Measurements from ENCODE around the gene IRAK1BP1. TPM values are rescaled to one million over a fixed set of nuclear protein-coding genes. Genes with fewer than 3 reads are reported as not detected.

IRAK1BP1 gene
- total RNA-seq, 1 experiment from 2014 or later, result 2.2 TPM

- CTCF ChIA-PET, result no interaction called here
Measured at GRCh38 chr6:78942446-78942845, 75.1 kb downstream of the IRAK1BP1 start.

DNA sequence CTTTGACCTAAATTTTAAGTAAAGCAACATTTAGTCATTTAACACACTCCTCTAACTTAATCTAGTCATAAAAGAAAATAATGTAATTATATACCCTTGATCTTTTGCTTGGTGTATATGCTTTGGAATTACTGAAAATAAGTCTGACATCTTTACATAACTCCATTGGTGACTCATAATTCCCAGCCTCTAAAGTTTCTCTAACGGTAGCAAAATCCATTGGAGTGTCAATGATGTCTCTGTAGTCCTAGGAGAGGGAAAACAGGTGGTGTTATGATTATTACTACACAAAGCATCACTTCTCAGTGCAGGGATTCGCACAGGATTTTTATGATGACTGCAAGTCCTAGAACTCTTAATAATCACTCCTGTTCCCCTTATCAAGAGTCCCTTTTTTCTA lies 80.2 kb downstream of the IRAK1BP1 start:
- no peak for ATAC-seq
- CTCF ChIA-PET, result no interaction called here

More at GRCh38 chr6:78942446-78942845, 75.1 kb downstream of the IRAK1BP1 start:
- no peak for DNase-seq (ENCODE audit: low read depth, low spot score)
- TF ChIP-seq TCF7L2 (IDR thresholded peaks at IDR 0.05; ENCODE audit: low read depth, low read length), result no peak
- TF ChIP-seq, protein P1, sequence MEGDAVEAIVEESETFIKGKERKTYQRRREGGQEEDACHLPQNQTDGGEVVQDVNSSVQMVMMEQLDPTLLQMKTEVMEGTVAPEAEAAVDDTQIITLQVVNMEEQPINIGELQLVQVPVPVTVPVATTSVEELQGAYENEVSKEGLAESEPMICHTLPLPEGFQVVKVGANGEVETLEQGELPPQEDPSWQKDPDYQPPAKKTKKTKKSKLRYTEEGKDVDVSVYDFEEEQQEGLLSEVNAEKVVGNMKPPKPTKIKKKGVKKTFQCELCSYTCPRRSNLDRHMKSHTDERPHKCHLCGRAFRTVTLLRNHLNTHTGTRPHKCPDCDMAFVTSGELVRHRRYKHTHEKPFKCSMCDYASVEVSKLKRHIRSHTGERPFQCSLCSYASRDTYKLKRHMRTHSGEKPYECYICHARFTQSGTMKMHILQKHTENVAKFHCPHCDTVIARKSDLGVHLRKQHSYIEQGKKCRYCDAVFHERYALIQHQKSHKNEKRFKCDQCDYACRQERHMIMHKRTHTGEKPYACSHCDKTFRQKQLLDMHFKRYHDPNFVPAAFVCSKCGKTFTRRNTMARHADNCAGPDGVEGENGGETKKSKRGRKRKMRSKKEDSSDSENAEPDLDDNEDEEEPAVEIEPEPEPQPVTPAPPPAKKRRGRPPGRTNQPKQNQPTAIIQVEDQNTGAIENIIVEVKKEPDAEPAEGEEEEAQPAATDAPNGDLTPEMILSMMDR (IDR thresholded peaks at IDR 0.05), result no peak
- no peak for TF ChIP-seq SIN3A (IDR thresholded peaks at IDR 0.05; ENCODE audit: borderline replicate concordance, insufficient read depth, low read depth, low read length)
- TF ChIP-seq REST (IDR thresholded peaks at IDR 0.05; ENCODE audit: insufficient read depth in 1 of 2, low read depth in 2 of 2, low read length in 1 of 2), result no peak
- TF ChIP-seq POLR2AphosphoS5 (IDR thresholded peaks at IDR 0.05; ENCODE audit: low read depth, low read length), result no peak
- ATAC-seq, result no peak
- intact Hi-C loops (cut with micrococcal nuclease; ENCODE audit: unreplicated experiment) (no loop called here), in situ Hi-C loops (cut with HindIII; ENCODE audit: low pct_unique_long_range_greater_than_20kb, low sequenced_read_pairs) (no loop called here)
- Histone ChIP-seq H3K4me1 (ENCODE audit: control insufficient read depth, insufficient read depth, low read length) (no peaks in the 10 kb centered on the region), H3K9me3 (ENCODE audit: control insufficient read depth, insufficient read depth, low read depth, low read length) (no peaks in the 10 kb centered on the region), H3K27ac (ENCODE audit: low read length) (no peak overlapping the region), H3K36me3 (ENCODE audit: control insufficient read depth, insufficient read depth, low read length) (peaks cover 48% of the 10 kb centered on the region), H3K4me3 (ENCODE audit: low read depth in 2 of 2, low read length in 2 of 2) (no peak overlapping the region), H3K27me3 (ENCODE audit: control insufficient read depth, insufficient read depth, low read length) (no peaks in the 10 kb centered on the region)
- POLR2A ChIA-PET, result no interaction called here
- BruUV-seq (replicated peaks), result no TSS peak

More for the DNA sequence above, 80.2 kb downstream of the IRAK1BP1 start:
- no TSS peak for BruUV-seq (replicated peaks)
- Histone ChIP-seq H3K4me3 (ENCODE audit: low read depth in 2 of 2, low read length in 2 of 2) (no peak overlapping the region), H3K9me3 (ENCODE audit: control insufficient read depth, insufficient read depth, low read depth, low read length) (peaks cover 11% of the 10 kb centered on the region; the same call in 1 of the 2 replicates), H3K4me1 (ENCODE audit: control insufficient read depth, insufficient read depth, low read length) (no peaks in the 10 kb centered on the region), H3K27ac (ENCODE audit: low read length) (no peak overlapping the region), H3K27me3 (ENCODE audit: control insufficient read depth, insufficient read depth, low read length) (no peaks in the 10 kb centered on the region), H3K36me3 (ENCODE audit: control insufficient read depth, insufficient read depth, low read length) (peaks cover 36% of the 10 kb centered on the region)
- POLR2A ChIA-PET, result no interaction called here
- intact Hi-C loops (cut with micrococcal nuclease; ENCODE audit: unreplicated experiment) (no loop called here), in situ Hi-C loops (cut with HindIII; ENCODE audit: low pct_unique_long_range_greater_than_20kb, low sequenced_read_pairs) (no loop called here)
- TF ChIP-seq, protein P1 (IDR thresholded peaks at IDR 0.05), result no peak
- no peak for TF ChIP-seq SIN3A (IDR thresholded peaks at IDR 0.05; ENCODE audit: borderline replicate concordance, insufficient read depth, low read depth, low read length)
- TF ChIP-seq REST (IDR thresholded peaks at IDR 0.05; ENCODE audit: insufficient read depth in 1 of 2, low read depth in 2 of 2, low read length in 1 of 2), result no peak
- TF ChIP-seq POLR2AphosphoS5 (IDR thresholded peaks at IDR 0.05; ENCODE audit: low read depth, low read length), result no peak
- TF ChIP-seq TCF7L2 (IDR thresholded peaks at IDR 0.05; ENCODE audit: low read depth, low read length), result no peak
- no peak for DNase-seq (ENCODE audit: low read depth, low spot score)
